GM21529 (cell line): ENCODE measurements around the gene HOXC5.
"Not testable (repeated sequence)": the region's sequence is repeated elsewhere in the genome, so short reads cannot be mapped to it uniquely, and the experiment has no call there.

ENCODE experiments used
- ATAC-seq: cut with Tn5 transposase; IDR thresholded peaks from one replicate; pipeline ENCODE4 v1.9.1; 2021; ENCODE audit not compliant: unreplicated experiment

HOXC5 gene

GRCh38 chr12:54032086-54032619, 697 bp upstream of the HOXC5 start:
- ATAC-seq, result no peak

GRCh38 chr12:54033106-54033979, 493 bp downstream of the HOXC5 start:
- ATAC-seq, result no peak

DNA sequence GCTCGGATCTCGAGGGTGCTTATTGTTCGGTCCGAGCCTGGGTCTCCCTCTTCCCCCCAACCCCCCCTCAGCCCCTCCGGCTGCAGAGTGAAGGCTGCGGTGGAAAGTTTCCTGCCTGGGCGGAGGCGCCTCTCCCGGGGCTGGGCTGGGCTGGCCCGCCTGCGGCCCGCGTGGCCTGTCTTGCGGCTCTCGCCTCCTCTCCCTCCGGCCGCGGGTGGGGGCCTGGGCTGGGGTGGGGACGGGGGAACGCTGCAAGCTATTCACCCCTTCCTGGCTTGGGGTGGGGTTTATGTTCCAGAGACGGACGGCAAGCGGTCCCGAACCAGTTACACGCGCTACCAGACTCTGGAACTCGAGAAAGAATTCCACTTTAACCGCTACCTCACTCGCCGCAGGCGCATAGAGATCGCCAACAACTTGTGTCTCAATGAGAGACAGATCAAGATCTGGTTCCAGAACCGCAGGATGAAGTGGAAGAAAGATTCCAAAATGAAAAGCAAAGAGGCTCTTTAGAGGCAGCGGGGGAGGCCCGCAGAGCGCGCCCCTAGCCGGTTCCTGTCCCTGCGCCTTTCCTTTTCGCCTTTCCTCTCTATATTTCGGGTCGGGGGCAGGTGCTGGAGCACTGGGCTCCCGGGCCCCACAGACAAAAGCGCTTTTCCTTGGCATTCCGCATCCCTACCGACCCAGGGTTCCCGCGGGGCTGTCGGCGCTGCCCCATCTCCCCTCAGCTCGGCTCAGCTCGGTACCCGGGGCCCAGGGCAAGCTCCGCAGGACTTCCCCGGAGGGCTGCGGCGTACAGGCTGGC, 1.3 kb downstream of the HOXC5 start:
- no peak for ATAC-seq

- no peak for ATAC-seq
These were observed 2.0 kb downstream of the HOXC5 start for GRCh38 chr12:54034785-54035310.

DNA sequence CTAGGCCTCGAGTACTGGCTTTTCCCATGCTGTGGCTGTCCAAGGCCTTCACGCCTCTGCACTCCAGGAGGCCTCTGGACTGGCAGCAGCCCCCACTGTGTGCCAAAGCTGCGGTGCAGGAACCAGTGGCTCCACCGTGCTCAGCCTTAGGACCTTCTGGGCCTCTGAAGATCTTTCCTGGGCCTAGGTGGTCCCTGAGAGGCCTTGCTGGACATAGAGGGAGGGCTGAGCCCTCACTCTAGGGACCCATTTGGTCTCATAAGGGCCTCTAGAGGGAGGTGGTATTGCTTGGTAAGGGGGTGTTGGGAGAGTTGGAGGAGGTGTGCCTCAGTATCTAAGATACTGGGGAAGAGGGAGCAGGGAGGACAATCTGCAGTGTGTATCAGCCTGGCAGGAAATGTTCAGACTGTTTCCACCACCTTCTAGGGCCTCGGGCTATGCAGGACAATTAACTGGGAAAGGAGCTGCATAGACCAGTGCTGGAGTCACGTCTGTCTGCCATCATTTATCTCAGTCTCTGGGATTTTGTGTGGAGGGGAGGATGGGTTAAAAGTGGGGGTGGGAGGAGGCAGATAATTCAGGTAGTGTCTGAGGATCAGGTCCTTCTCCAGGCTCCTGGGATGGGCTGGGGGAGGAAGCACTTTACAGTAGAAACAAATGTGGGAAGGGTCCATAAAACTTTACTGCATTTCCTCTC, 2.9 kb downstream of the HOXC5 start:
- ATAC-seq, result no peak

- no peak for ATAC-seq
These were observed 3.9 kb downstream of the HOXC5 start for GRCh38 chr12:54036620-54037359.

DNA sequence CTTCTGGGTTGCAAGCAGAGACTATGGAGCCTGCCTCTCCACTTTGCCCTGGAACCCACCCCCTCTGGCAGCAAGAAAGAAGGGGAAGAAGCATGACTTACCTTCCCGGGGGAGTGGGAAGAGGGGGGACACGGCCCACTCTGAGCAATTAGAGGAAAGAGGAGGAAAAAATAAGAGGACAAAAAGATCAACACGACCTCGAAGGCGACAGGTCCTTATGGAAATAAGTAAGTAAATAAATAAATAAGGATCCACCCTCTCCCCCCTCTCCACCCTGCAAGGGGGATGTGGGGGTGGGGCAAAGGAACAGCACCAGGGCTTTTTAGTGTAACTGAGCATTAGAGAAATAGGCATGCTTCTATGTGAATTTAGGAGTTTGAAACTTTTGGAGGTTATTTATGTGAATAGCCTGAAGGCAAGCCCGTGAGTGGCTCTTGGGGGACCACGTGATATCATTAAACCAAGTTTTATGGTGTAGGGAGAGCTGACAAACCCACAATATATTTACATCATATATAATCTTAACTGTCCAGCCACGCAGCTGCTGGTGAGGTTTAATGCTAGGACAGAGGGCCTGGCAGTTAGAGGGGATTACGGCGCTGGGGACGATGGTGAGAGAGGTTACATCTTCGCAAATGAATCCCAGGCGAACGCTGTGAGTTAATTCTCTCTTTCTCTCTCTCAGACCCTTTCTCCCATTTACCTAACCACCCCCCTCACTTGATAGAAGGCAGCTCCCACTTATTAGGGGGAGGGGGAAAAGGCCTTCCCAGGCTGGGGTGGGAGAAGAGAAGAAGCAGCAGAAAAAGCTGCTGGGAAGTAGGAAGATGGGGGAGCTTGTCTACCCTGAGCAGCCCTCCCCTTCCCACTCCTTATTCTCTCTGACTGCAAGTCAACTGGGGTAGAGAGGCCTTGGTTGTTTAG, 4.8 kb downstream of the HOXC5 start:
- ATAC-seq, result no peak

DNA sequence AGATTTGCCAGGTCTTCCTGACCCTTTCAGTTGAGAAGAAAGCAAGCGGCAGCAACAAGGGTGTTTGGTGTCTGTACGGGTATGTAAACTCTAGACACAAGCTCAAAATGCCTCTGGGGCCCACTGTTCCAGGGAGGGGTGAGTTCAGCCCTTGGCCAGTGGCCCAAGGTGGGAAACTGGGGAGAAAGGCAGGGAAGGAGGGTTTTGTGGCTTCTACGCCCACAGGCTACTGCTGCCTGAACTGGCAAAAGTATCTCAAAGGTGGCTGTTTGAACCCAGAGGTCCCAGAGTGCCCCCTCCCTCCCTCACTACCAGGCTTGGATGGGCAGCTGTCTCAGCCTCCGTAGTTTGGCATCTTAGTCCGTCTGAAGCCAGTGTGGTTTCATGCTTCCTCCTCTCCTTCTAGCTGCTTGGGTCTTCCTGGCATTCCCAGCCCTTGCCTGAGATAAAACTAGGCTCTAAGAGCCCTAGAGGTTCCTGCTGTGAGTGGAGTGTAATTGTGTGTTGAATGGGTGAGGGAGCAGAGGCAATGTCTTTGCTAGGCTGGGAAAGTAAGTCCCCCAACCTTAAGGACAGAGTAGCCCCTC, 5.5 kb downstream of the HOXC5 start:
- ATAC-seq, result no peak

DNA sequence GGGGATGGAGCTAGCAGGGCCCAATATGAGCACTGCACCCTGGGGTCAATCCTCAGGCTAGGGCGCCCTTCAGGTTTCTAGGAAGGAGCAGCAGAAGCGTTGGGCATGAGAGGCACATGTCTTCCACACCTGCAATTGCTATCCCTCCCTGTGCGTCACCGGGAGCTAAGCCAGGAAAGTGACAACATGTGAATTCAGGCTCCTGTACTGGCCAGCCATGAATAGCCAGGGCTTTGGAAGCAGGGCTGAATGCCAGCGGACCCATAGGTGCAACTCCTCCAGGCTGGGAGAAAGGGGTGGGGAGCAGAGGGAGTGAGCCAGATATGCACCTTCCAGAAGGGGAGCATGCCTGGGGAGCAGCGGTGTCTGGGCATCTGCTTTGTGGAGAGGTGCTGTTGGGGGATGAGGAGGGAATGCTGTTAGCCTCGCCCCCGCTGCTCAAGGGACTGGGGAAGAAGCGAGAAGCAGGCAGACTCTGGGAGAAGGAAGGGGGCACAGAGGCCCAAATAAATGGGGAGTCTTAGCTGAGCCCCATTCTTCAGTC, 6.1 kb downstream of the HOXC5 start:
- ATAC-seq, result no peak

GRCh38 chr12:54039417-54040147, 6.7 kb downstream of the HOXC5 start:
- no peak for ATAC-seq

- ATAC-seq, result no peak
These were observed 7.3 kb downstream of the HOXC5 start for GRCh38 chr12:54040148-54040494.

GRCh38 chr12:54040648-54041047, 7.8 kb downstream of the HOXC5 start:
- no peak for ATAC-seq

GRCh38 chr12:54041097-54041690, 8.3 kb downstream of the HOXC5 start:
- ATAC-seq, result no peak

GRCh38 chr12:54042033-54042432, 9.2 kb downstream of the HOXC5 start:
- not testable (repeated sequence) for ATAC-seq

- no peak for ATAC-seq
These were observed 10.4 kb downstream of the HOXC5 start for GRCh38 chr12:54042970-54043853.

GRCh38 chr12:54044425-54045103, 11.7 kb downstream of the HOXC5 start:
- ATAC-seq, result no peak
